ENCODE data around the gene SEMA7A.

SEMA7A gene

DNA sequence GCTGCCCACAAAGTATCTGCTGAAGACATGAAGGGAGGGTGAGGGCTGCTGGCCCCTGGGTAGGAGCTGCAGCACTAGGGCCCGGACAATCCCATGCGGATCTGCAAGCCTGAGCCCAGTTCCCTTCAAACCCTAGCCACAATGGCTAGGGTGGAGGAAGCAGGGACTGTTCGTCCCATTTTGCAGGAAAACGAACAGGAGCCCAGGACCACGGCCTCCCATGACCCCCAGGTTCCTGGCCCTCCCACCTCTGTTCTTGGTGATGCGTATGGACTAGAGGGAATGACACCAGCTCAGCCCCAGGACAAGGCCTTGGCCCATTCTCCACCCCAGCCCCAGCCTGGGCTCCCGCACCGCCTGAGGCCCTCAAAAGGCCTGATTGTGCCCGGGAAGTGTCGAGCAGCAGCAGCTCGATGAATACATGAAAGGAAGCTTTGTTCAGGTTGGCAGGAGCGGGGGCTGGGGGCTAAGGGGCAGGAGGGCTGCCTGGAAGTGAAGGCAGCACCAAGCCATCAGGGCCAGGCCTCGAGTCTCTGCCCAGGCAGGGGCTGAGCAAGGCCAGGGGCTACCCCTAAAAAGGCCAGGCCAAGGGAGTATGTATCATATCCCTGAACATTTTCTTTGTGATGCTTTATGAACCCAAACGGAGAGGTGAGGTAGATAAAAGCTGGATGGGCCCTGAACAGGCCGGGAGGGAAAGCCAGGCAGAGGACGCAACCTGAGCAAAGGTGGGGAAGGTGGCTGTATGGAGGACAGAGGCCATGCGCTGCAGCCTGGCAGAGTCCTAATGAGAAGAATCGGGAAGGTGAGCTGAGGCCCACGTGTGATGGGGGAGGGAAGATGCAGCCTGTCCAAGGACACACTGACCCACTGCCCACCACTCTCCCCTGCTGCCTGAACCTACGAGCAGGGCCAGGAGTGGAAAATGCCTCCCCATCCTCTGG, 12.2 kb downstream of the SEMA7A start:
- peaks cover 0 to 2% of the 10 kb centered on the region in 2 donors for H3K27me3 ChIP-seq (ENCODE audit: control insufficient read depth in 1 of 2, insufficient read depth in 2 of 2, low read length in 2 of 2)
- no peaks in the 10 kb centered on the region for H3K9me3 ChIP-seq (ENCODE audit: control insufficient read depth in 2 of 2, low read length in 2 of 2)
- H3K36me3 ChIP-seq (ENCODE audit: control insufficient read depth in 2 of 2, insufficient read depth in 2 of 2, low read length in 2 of 2): no peaks in the 10 kb centered on the region
- no peak overlapping the region for H3K27ac ChIP-seq (ENCODE audit: low read length)
- H3K4me1 ChIP-seq (ENCODE audit: control insufficient read depth, insufficient read depth, low read length): no peaks in the 10 kb centered on the region
- H3K9ac ChIP-seq (ENCODE audit: low read length in 2 of 2): no peak overlapping the region
- H3K4me3 ChIP-seq (ENCODE audit: low read length in 2 of 2): no peak overlapping the region

DNA sequence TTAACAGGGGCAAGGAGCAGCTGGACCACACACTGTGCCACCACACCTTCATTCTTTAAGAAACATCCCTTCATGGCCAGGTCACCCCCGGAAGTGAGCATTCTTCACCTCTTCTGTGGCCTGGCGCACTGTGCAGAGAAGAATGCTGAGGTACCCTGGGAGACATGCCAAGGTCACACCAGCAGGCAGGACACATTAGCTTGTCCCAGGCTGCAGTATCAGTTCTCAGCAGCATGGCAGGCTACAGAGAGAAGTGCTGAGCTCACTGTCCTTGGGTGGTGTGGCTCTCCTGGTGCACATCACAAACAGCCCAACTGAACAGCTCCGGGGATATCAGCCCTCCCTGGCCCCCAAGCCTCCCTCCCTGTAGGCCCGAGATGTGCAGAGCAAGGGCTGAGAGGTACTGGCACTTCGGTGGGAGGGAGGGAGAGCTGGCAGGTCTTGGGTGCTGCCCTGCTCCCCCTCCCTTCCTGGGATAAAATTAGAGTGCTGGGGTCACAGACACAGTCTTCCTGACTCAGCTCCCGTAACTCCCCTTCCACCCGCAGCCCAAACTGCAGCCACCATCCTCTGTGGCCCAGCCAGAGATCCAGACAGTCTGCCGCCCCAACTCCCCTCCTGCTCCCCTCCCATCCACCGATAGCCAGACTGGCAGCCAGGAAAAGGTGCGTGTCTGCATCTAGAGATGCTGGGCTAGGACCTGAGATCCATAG, 13.4 kb downstream of the SEMA7A start:
- no peaks in the 10 kb centered on the region for H3K4me1 ChIP-seq (ENCODE audit: control insufficient read depth, insufficient read depth, low read length)
- no peak overlapping the region for H3K4me3 ChIP-seq (ENCODE audit: low read length in 2 of 2)
- no peaks in the 10 kb centered on the region for H3K36me3 ChIP-seq (ENCODE audit: control insufficient read depth in 2 of 2, insufficient read depth in 2 of 2, low read length in 2 of 2)
- H3K27me3 ChIP-seq (ENCODE audit: control insufficient read depth in 1 of 2, insufficient read depth in 2 of 2, low read length in 2 of 2): peaks cover 0 to 2% of the 10 kb centered on the region in 2 donors
- H3K9me3 ChIP-seq (ENCODE audit: control insufficient read depth in 2 of 2, low read length in 2 of 2): no peaks in the 10 kb centered on the region
- H3K27ac ChIP-seq (ENCODE audit: low read length): no peak overlapping the region
- H3K9ac ChIP-seq (ENCODE audit: low read length in 2 of 2): no peak overlapping the region

DNA sequence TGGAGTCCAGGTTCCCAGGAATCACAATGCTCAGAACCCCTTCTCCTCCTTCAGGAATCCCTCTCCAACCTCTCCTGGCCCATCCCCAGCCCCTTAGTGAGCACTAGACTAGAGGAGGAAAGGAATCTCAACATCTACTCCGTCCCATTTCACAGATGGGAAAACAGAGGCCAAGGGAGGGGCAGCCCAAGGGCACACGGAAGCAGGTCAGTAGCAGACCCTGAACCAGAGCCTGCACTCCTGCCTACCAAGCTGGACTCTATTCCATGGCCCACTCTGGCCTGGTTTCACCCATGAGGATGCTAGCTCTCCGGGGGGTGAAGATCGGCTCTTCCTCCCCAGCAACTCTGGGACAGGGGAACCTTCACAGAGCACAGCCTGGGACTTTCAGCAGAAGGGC, 14.3 kb downstream of the SEMA7A start:
- Histone ChIP-seq H3K9ac (ENCODE audit: low read length in 2 of 2) (no peak overlapping the region), H3K27me3 (ENCODE audit: control insufficient read depth in 1 of 2, insufficient read depth in 2 of 2, low read length in 2 of 2) (peaks cover 0 to 2% of the 10 kb centered on the region in 2 donors), H3K27ac (ENCODE audit: low read length) (no peak overlapping the region), H3K9me3 (ENCODE audit: control insufficient read depth in 2 of 2, low read length in 2 of 2) (no peaks in the 10 kb centered on the region), H3K4me3 (ENCODE audit: low read length in 2 of 2) (no peak overlapping the region), H3K36me3 (ENCODE audit: control insufficient read depth in 2 of 2, insufficient read depth in 2 of 2, low read length in 2 of 2) (no peaks in the 10 kb centered on the region), H3K4me1 (ENCODE audit: control insufficient read depth, insufficient read depth, low read length) (no peaks in the 10 kb centered on the region)

DNA sequence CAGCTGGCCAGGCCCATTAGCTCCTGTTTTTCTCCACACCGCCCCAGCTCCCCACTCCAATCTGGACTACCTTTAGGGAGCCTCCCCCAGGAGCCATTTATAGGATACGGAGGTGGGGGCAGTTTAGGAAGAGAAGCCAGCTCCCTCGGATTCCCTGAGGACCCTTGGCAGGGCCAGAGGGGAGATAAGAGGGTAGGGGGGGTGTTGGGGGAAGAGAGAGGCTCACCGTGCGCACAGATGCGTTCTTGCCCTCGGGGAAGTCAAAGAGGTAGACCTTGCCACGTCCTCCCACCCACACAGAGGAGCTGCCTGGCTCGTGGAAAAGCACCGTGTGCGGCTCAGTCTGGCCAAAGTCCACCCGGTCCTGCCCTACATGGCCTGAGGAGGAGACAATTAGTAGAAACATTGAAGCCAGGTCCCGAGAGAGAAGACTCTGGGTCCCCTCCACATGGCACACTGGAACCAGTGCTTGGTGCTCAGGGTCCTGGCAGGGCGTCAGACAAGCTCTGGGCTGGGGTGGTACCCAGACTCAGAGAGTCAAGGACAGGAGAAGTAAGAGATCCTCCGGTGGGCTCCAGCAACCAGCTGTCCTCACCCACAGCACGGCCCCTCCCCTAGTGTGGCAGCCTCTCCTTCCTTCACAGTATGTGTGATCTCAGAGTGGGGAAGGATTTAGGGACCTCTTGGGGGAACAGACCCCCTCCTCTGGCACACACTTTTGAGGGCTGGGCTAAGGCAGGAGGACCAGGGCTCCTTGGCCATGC, 15.0 kb downstream of the SEMA7A start:
- Histone ChIP-seq H3K27me3 (ENCODE audit: control insufficient read depth in 1 of 2, insufficient read depth in 2 of 2, low read length in 2 of 2) (peaks cover 0 to 2% of the 10 kb centered on the region in 2 donors), H3K4me1 (ENCODE audit: control insufficient read depth, insufficient read depth, low read length) (no peaks in the 10 kb centered on the region), H3K27ac (ENCODE audit: low read length) (no peak overlapping the region), H3K9ac (ENCODE audit: low read length in 2 of 2) (no peak overlapping the region), H3K9me3 (ENCODE audit: control insufficient read depth in 2 of 2, low read length in 2 of 2) (no peaks in the 10 kb centered on the region), H3K4me3 (ENCODE audit: low read length in 2 of 2) (no peak overlapping the region), H3K36me3 (ENCODE audit: control insufficient read depth in 2 of 2, insufficient read depth in 2 of 2, low read length in 2 of 2) (no peaks in the 10 kb centered on the region)

DNA sequence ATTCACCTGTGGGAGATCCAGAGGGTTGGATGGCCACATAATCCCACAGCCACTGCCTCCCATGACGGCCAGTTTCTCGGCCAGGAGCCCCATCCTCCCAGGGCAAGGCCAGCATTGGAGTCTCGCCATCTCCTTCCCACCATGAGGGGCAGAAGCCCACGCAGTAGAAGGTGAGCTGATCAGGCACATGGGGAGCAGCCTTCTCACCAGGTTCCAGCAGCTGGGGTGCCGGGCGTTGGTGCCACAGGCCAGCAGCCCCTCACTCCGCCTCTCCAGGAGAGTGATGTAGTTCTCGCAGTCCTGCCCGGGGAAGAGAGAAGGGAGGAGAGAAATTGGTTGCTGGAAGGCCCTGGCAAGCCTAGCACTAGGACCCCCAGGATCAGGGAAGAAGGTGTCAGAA, 16.1 kb downstream of the SEMA7A start:
- no peak overlapping the region for H3K9ac ChIP-seq (ENCODE audit: low read length in 2 of 2)
- no peak overlapping the region for H3K27ac ChIP-seq (ENCODE audit: low read length)
- peaks cover 0 to 2% of the 10 kb centered on the region in 2 donors for H3K27me3 ChIP-seq (ENCODE audit: control insufficient read depth in 1 of 2, insufficient read depth in 2 of 2, low read length in 2 of 2)
- no peaks in the 10 kb centered on the region for H3K36me3 ChIP-seq (ENCODE audit: control insufficient read depth in 2 of 2, insufficient read depth in 2 of 2, low read length in 2 of 2)
- no peak overlapping the region for H3K4me3 ChIP-seq (ENCODE audit: low read length in 2 of 2)
- no peaks in the 10 kb centered on the region for H3K4me1 ChIP-seq (ENCODE audit: control insufficient read depth, insufficient read depth, low read length)
- no peaks in the 10 kb centered on the region for H3K9me3 ChIP-seq (ENCODE audit: control insufficient read depth in 2 of 2, low read length in 2 of 2)

DNA sequence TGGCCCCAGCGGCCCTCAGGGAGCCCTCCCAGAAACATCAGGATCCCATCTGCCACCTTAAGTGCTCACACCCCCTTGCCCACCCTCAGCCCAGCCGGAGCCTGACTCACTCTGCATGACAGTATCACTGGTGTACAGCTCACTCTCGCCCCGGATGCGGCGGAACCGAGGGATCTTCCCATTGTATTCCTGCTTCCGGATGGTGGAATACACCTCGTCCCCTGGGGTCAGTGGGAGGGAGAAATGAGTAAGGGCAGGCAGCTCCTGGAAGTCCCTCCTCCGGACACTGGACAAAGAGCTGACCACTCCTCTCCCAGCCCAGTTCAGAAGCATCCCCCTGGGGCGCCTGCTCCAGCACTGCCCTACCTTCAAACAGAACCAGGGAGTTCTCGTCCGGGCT, 16.5 kb downstream of the SEMA7A start:
- Histone ChIP-seq H3K4me3 (ENCODE audit: low read length in 2 of 2) (no peak overlapping the region), H3K27ac (ENCODE audit: low read length) (no peak overlapping the region), H3K9ac (ENCODE audit: low read length in 2 of 2) (no peak overlapping the region), H3K27me3 (ENCODE audit: control insufficient read depth in 1 of 2, insufficient read depth in 2 of 2, low read length in 2 of 2) (peaks cover 0 to 2% of the 10 kb centered on the region in 2 donors), H3K9me3 (ENCODE audit: control insufficient read depth in 2 of 2, low read length in 2 of 2) (no peaks in the 10 kb centered on the region), H3K36me3 (ENCODE audit: control insufficient read depth in 2 of 2, insufficient read depth in 2 of 2, low read length in 2 of 2) (no peaks in the 10 kb centered on the region), H3K4me1 (ENCODE audit: control insufficient read depth, insufficient read depth, low read length) (no peaks in the 10 kb centered on the region)

DNA sequence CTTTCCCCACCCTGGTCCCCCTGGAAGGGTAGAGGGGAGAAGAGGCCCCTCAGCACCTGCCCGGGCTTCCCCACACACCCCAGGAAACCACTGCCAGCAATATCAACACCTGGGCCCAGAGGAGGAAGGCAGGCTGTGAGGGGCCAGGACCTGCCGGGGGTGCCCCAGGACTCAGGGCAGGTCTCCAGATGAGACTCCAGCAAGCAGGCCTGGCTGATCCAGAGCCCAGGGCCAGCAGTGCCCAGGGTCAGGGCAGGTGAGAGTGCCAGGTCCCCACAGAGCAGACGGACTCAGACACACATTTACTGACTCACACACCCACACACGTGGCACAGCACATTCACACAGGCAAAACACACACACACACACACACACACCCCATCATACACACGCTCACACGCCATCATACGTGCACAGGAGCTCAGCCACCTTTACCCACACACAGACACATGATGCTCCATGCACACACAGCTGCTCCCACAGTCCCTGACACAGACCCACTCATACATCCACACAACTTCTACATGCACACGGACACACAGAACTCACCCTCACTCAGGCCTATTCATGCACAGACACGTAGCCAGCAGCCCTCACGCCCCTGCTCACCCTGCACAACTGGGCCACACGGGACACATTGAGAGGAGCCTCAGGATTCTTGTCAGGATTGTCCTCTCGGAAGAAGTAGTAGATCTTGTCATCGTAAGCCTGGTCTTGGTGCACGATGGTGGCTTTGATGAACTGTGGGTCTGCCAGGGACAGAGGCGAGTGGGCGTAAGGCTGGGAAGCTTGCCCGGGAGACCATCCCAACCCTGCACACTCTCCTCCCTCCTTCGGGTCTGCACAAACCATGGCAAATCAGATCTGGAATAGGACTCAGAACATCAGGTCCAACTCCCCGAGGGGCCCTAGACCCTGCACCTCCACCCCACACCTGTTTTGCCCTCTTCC, 17.5 kb downstream of the SEMA7A start:
- no peak overlapping the region for H3K27ac ChIP-seq (ENCODE audit: low read length)
- H3K9ac ChIP-seq (ENCODE audit: low read length in 2 of 2): no peak overlapping the region
- no peaks in the 10 kb centered on the region for H3K9me3 ChIP-seq (ENCODE audit: control insufficient read depth in 2 of 2, low read length in 2 of 2)
- no peaks in the 10 kb centered on the region for H3K4me1 ChIP-seq (ENCODE audit: control insufficient read depth, insufficient read depth, low read length)
- no peak overlapping the region for H3K4me3 ChIP-seq (ENCODE audit: low read length in 2 of 2)
- no peaks in the 10 kb centered on the region for H3K36me3 ChIP-seq (ENCODE audit: control insufficient read depth in 2 of 2, insufficient read depth in 2 of 2, low read length in 2 of 2)
- peaks cover 0 to 2% of the 10 kb centered on the region in 2 donors for H3K27me3 ChIP-seq (ENCODE audit: control insufficient read depth in 1 of 2, insufficient read depth in 2 of 2, low read length in 2 of 2)

DNA sequence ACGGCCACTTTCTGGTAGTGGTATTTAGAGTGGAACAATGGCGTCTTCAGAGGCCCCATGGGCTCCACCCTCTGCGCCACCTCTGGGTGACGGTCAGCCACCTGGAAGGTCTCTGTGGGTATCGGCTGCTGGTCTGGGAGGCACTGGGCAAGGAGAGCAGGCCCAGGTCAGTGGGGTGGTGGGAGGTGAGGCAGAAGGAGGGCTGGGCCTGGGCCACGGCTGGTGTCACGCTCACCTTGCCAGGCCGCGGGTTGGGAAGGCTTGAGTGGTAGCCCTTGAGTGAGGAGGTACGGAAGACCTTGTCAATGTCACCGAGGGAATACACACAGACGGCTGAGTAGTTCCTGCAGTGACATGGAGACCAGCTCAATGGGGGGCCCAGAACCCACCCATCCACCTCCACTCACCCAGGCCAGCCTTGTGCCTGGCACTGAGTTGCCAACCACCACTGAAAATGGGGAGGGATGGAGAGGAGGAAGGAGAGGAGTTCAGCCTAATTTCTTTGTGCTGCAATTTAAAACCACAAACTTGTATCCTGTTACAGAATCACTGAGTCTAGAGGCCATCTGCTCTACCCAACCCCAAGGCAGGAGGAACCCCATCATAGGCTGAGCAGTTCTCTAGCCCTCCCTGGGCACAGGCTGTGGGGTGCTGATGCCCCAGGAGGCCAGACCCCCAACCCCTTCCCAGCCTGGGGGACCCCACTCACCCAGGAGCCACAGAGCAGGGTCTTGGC, 19.0 kb downstream of the SEMA7A start:
- no peak overlapping the region for H3K9ac ChIP-seq (ENCODE audit: low read length in 2 of 2)
- peaks cover 0 to 2% of the 10 kb centered on the region in 2 donors for H3K27me3 ChIP-seq (ENCODE audit: control insufficient read depth in 1 of 2, insufficient read depth in 2 of 2, low read length in 2 of 2)
- no peaks in the 10 kb centered on the region for H3K36me3 ChIP-seq (ENCODE audit: control insufficient read depth in 2 of 2, insufficient read depth in 2 of 2, low read length in 2 of 2)
- no peaks in the 10 kb centered on the region for H3K4me1 ChIP-seq (ENCODE audit: control insufficient read depth, insufficient read depth, low read length)
- no peak overlapping the region for H3K27ac ChIP-seq (ENCODE audit: low read length)
- no peaks in the 10 kb centered on the region for H3K9me3 ChIP-seq (ENCODE audit: control insufficient read depth in 2 of 2, low read length in 2 of 2)
- no peak overlapping the region for H3K4me3 ChIP-seq (ENCODE audit: low read length in 2 of 2)

DNA sequence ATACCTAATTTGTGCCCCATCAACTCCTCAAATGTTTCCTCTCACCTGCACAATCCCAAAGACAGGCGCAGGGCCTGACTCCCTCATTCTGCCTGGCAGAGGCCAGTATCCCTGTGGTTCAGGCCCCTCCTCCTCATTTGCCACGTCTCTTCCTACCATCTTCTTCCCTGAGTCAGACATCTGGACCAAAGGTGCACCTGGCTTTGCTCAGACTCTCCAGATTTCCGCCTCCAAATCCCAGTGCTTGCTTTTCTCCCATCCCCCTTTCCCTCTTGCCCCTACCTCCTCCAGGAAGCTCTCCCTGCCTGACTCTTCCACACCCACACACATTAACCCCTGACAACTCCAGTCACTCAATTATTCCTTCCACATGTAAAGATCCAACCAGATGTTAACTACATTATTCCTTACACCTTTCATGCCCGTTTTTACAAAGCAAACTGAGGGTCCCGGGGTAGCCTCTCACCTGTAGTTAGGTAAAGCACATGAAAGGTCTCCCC, 19.6 kb downstream of the SEMA7A start:
- Histone ChIP-seq H3K9me3 (ENCODE audit: control insufficient read depth in 2 of 2, low read length in 2 of 2) (no peaks in the 10 kb centered on the region), H3K36me3 (ENCODE audit: control insufficient read depth in 2 of 2, insufficient read depth in 2 of 2, low read length in 2 of 2) (no peaks in the 10 kb centered on the region), H3K4me3 (ENCODE audit: low read length in 2 of 2) (no peak overlapping the region), H3K9ac (ENCODE audit: low read length in 2 of 2) (no peak overlapping the region), H3K27me3 (ENCODE audit: control insufficient read depth in 1 of 2, insufficient read depth in 2 of 2, low read length in 2 of 2) (peaks cover 0 to 2% of the 10 kb centered on the region in 2 donors), H3K27ac (ENCODE audit: low read length) (no peak overlapping the region), H3K4me1 (ENCODE audit: control insufficient read depth, insufficient read depth, low read length) (no peaks in the 10 kb centered on the region)

All from stomach smooth muscle (tissue), 2 donors.